Urinary bladder (tissue), 4 donors: ENCODE measurements around the gene TTC7B. TPM values are rescaled to one million over a fixed set of nuclear protein-coding genes. Genes with fewer than 3 reads are reported as not detected.

Experiments
- DNase-seq: peaks from one replicate; pipeline ENCODE4 v3.0.0-alpha.2; 2015; ENCODE audit errors: extremely low spot score
- H3K27ac ChIP-seq: one replicate; pipeline ENCODE4 v1.5.1; 2013; ENCODE audit warnings: low read depth, mild to moderate bottlenecking, moderate library complexity
- H3K36me3 ChIP-seq: one replicate; pipeline ENCODE4 v1.6.1; 2013; ENCODE audit warnings: mild to moderate bottlenecking, moderate library complexity; ENCODE audit not compliant: insufficient read depth
- H3K4me1 ChIP-seq: one replicate; pipeline ENCODE4 v1.6.1; 2013; ENCODE audit warnings: mild to moderate bottlenecking, moderate library complexity; ENCODE audit not compliant: insufficient read depth
- H3K4me3 ChIP-seq: one replicate; pipeline ENCODE4 v1.5.1; 2013; ENCODE audit warnings: low read depth, low read length
- WGBS: extraction: QIAGEN DNeasy Blood & Tissue Kit; methylation state at CpG from one replicate; pipeline ENCODE4 v1.1.7; 2013; 5-methylcytosine and 5-hydroxymethylcytosine counted together
- polyA plus RNA-seq: library from polyadenylated mRNA; stranded (reverse); fragments of 200-250 nt; gene quantifications from one replicate; pipeline ENCODE4 v1.2.3, GENCODE V29; 2013
- total RNA-seq: library from RNA; depleted of rRNA; stranded (reverse); fragments of >200 nt; gene quantifications from one replicate; pipeline ENCODE4 v1.2.3, GENCODE V29; 2014
- donor health status: healthy with polysubstance abuse.
- donor health status: healthy.

TTC7B gene
- total and polyA plus RNA-seq, 2 donors: 20.0 to 48.9 TPM

GRCh38 chr14:90663680-90664079 is 152.6 kb downstream of the TTC7B start:
- no peaks in the 10 kb centered on the region for H3K4me1 ChIP-seq
- H3K4me3 ChIP-seq: no peak overlapping the region
- DNase-seq: no peak
- no peaks in the 10 kb centered on the region for H3K36me3 ChIP-seq
- WGBS: 92% methylated on average over 5 of the region's 5 CpGs
- no peak overlapping the region for H3K27ac ChIP-seq

GRCh38 chr14:90663140-90663539 is 153.1 kb downstream of the TTC7B start:
- H3K4me1 ChIP-seq: no peaks in the 10 kb centered on the region

GRCh38 chr14:90661866-90662265 is 154.4 kb downstream of the TTC7B start:
- H3K4me3 ChIP-seq: no peak overlapping the region
- no peak overlapping the region for H3K27ac ChIP-seq
- no peaks in the 10 kb centered on the region for H3K4me1 ChIP-seq
- 85% methylated on average over 7 of the region's 7 CpGs for WGBS
- H3K36me3 ChIP-seq: peaks cover 2% of the 10 kb centered on the region
- peak; percentile 33 for DNase-seq

More at GRCh38 chr14:90663140-90663539, 153.1 kb downstream of the TTC7B start:
- Histone ChIP-seq H3K4me3 (no peak overlapping the region), H3K36me3 (peaks cover 2% of the 10 kb centered on the region), H3K27ac (no peak overlapping the region)
- DNase-seq: no peak
- WGBS: 93% methylated on average over 5 of the region's 5 CpGs

DNA sequence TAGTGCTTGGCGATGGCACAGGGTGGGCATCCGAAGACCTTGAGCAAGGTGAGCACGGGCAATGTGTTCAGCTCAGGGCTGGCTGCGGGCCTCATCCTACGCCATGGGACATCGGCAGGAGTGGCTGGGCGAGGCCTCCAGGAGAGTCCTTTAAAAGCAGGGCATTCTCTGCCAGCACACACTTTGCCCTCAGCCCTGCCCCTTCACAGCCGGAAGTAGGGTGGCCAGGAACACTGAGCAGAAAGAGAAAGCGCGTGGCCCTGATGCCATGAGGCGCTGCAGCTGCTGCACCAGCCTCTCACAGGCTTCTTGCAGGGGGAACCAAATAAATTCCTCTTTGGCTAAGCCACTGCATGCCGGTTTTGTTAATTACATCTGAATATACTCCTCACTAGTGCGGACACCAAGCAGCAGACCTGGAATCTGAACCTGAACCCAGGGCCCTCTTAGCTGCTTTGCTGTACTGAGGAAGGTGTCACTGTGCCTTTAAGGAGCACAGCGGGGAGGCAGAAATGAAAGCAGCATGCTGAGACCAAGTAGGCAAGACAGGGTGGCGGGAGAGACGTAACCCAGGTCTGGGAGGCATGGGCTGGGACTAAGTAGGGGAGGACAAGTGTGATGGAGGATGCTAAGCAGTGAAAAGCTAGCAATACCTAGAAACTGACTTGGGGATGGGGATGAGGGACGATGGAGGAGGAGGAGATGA is 155.2 kb downstream of the TTC7B start:
- no peak for DNase-seq
- Histone ChIP-seq H3K4me3 (no peak overlapping the region), H3K4me1 (no peaks in the 10 kb centered on the region), H3K36me3 (peaks cover 2% of the 10 kb centered on the region), H3K27ac (no peak overlapping the region)
- 88% methylated on average over 17 of the region's 17 CpGs for WGBS

DNA sequence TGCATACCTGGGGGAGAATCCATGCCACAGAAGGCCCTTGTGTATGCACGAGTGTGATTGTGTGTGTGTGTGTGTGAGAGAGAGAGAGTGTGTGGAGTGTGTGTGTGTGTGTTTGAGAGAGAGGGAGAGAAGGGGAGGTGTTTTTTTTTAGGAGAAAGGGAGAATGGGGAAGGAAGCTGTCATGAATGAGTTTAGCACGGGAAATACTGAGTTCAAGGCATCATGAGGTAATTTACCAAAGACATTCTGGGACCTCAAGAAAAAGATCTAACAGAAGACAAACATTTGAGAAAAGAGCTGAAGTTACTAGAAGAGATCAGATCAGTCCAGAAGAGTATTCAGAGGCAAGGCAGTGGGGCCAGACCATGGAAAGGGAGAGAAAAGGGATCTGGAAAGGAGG is 157.1 kb downstream of the TTC7B start:
- H3K4me3 ChIP-seq: no peak overlapping the region
- no peak overlapping the region for H3K27ac ChIP-seq
- DNase-seq: no peak
- peaks cover 2% of the 10 kb centered on the region for H3K36me3 ChIP-seq
- WGBS: 73% methylated on average over 2 of the region's 2 CpGs
- no peaks in the 10 kb centered on the region for H3K4me1 ChIP-seq

GRCh38 chr14:90658541-90658967 is 157.7 kb downstream of the TTC7B start:
- H3K4me3 ChIP-seq: no peak overlapping the region
- H3K4me1 ChIP-seq: no peaks in the 10 kb centered on the region
- 76% methylated on average over 8 of the region's 8 CpGs for WGBS
- H3K36me3 ChIP-seq: peaks cover 2% of the 10 kb centered on the region
- DNase-seq: no peak
- H3K27ac ChIP-seq: no peak overlapping the region

GRCh38 chr14:90656973-90657372 is 159.3 kb downstream of the TTC7B start:
- 85% methylated on average over 12 of the region's 12 CpGs for WGBS
- DNase-seq: no peak
- no peaks in the 10 kb centered on the region for H3K4me1 ChIP-seq
- H3K27ac ChIP-seq: no peak overlapping the region
- H3K4me3 ChIP-seq: no peak overlapping the region
- H3K36me3 ChIP-seq: peaks cover 2% of the 10 kb centered on the region

- WGBS: 97% methylated on average over 4 of the region's 4 CpGs
- no peaks in the 10 kb centered on the region for H3K4me1 ChIP-seq
- no peak for DNase-seq
- no peak overlapping the region for H3K27ac ChIP-seq
- H3K36me3 ChIP-seq: peaks cover 2% of the 10 kb centered on the region
- H3K4me3 ChIP-seq: no peak overlapping the region
Measured at GRCh38 chr14:90655829-90656228, 160.4 kb downstream of the TTC7B start.

DNA sequence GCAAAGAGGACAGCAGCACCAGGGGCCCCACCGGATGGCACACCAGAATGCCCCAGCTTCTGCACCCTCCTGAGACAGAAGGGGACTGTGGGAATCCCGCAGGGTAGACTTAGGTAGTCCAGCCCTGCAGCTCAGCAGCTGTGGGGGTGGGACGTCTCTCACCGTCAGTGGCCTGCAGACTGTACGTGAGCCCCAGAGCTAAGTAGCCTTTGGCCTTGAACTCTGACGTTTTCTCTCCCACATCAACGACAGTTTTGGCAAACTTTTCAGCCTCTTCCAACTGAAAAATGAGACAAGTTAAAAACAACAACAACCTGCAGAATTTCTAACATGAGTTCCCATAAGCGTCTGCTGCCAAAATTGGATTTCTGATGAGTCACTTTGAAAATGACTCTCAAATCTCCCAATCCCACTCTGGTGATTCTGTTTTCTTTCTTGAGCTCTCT is 161.4 kb downstream of the TTC7B start:
- DNase-seq: no peak
- peaks cover 2% of the 10 kb centered on the region for H3K36me3 ChIP-seq
- no peaks in the 10 kb centered on the region for H3K4me1 ChIP-seq
- no peak overlapping the region for H3K27ac ChIP-seq
- 64% methylated on average over 8 of the region's 8 CpGs for WGBS
- H3K4me3 ChIP-seq: no peak overlapping the region

- no peak for DNase-seq
- Histone ChIP-seq H3K27ac (no peak overlapping the region), H3K36me3 (no peaks in the 10 kb centered on the region), H3K4me1 (no peaks in the 10 kb centered on the region), H3K4me3 (no peak overlapping the region)
- 80% methylated on average over 6 of the region's 6 CpGs for WGBS
Measured at GRCh38 chr14:90652626-90653025, 163.6 kb downstream of the TTC7B start.

DNA sequence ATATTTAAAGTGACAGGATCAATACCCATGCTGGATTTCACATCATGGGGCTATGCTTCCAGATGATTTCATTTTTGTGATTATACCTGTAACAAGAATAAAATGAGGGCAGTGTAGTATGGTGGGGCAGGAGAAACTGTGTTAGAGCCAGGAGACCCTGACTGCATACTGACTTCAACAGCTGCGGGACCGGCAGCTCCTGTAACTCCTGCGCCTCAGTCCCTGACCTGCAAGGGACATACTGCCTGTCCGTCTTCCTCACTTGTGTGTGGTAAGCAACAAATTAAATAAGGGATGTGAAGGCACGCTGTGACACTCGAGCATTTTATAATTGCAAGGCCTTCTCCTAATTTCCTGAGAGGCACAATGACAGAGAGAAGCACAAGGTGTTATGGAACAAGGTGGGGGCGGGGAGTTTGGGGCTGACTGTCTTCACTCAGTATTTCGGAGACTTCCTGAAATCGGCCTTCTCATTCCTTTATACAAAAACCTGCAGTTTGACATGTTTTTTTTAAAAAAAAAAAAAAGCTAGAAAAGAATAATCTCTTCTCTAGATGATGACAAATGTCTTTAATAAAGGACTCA is 164.2 kb downstream of the TTC7B start:
- no peak overlapping the region for H3K27ac ChIP-seq
- DNase-seq: no peak
- H3K4me1 ChIP-seq: no peaks in the 10 kb centered on the region
- 80% methylated on average over 9 of the region's 9 CpGs for WGBS
- H3K4me3 ChIP-seq: no peak overlapping the region
- no peaks in the 10 kb centered on the region for H3K36me3 ChIP-seq

GRCh38 chr14:90651271-90651804 is 164.9 kb downstream of the TTC7B start:
- WGBS: 72% methylated on average over 5 of the region's 5 CpGs
- DNase-seq: no peak
- no peaks in the 10 kb centered on the region for H3K4me1 ChIP-seq
- H3K4me3 ChIP-seq: no peak overlapping the region
- H3K27ac ChIP-seq: no peak overlapping the region
- no peaks in the 10 kb centered on the region for H3K36me3 ChIP-seq

DNA sequence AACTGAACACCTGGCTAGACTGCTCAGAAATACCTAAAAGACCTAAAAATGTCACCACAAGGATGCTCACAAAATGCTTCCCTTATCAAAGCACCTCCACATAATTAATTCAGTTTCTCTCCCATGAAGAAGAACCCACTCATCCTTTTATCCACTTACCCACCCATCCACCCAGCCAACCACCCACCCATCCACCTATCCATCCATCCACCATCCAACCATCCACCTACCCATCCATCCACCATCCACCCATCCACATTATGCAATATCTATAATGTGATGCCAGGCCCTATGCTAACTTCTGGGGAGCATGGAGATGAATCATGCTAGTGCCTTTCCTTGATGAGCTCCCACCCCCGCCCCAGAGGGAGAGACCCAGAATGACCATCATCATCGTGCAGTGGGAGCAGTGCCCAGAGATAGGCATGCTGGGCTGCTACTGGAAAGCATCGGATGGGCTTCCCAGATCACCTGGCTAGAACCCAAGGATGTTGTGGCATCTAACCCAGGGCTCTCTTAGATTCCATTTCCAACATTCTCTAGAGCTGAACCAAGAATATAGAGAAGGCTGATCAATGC is 166.6 kb downstream of the TTC7B start:
- 89% methylated on average over 3 of the region's 3 CpGs for WGBS
- no peak overlapping the region for H3K27ac ChIP-seq
- H3K36me3 ChIP-seq: no peaks in the 10 kb centered on the region
- no peaks in the 10 kb centered on the region for H3K4me1 ChIP-seq
- DNase-seq: no peak
- no peak overlapping the region for H3K4me3 ChIP-seq

GRCh38 chr14:90649083-90649482 is 167.1 kb downstream of the TTC7B start:
- DNase-seq: no peak
- no peaks in the 10 kb centered on the region for H3K36me3 ChIP-seq
- WGBS: 57% methylated on average over 4 of the region's 4 CpGs
- H3K4me1 ChIP-seq: no peaks in the 10 kb centered on the region
- H3K27ac ChIP-seq: no peak overlapping the region
- H3K4me3 ChIP-seq: no peak overlapping the region
